B cell (primary cell): ENCODE data around the gene NR4A1. TPM values are rescaled to one million over a fixed set of nuclear protein-coding genes. Genes with fewer than 3 reads are reported as not detected.

ENCODE experiments used
- ATAC-seq: fragments of 200-7000 bp; cut with Tn5 transposase; one replicate; pipeline ENCODE4 v1.10.0; 2021; ENCODE audit warnings: low read depth, mild to moderate bottlenecking, moderate number of reproducible peaks, moderate library complexity
- CTCF ChIA-PET: fragments of 350-600 bp; sonication (Branson Sonifier 250); formaldehyde crosslinking; loops from one replicate; lab custom pipeline; 2021; ENCODE audit warnings: antibody characterized with exemption, inconsistent platforms; lab: Charles Lee
- POLR2A ChIA-PET: fragments of 350-600 bp; sonication (Branson Sonifier 250); formaldehyde crosslinking; loops from one replicate; lab custom pipeline; 2021; ENCODE audit warnings: antibody characterized with exemption; lab: Charles Lee
- DNase-seq: peaks from one replicate; pipeline ENCODE4 v3.0.0; 2013
- H2AFZ ChIP-seq: 2 replicates; pipeline ENCODE4 v1.6.1; 2012; ENCODE audit warnings: mild to moderate bottlenecking, low read depth, low read length; ENCODE audit not compliant: insufficient read depth, poor library complexity, severe bottlenecking
- H3K27ac ChIP-seq, 2 donors: 1 replicate in 1 of 2; 2 replicates in 1 of 2; pipeline ENCODE4 v1.5.1; 2012 to 2013; ENCODE audit warnings: low read length in 2 of 2, mild to moderate bottlenecking in 2 of 2, moderate library complexity in 1 of 2
- H3K27me3 ChIP-seq, 4 experiments: fragments of 200-600 bp in 1 of 4; sonication (generic) in 1 of 4; replicated peaks in 1 of 4; 1 replicate in 2 of 4; 2 replicates in 2 of 4; pipeline versions ENCODE4 v1.6.1 to v1.7.0; 2013 to 2016; ENCODE audit warnings: low read length in 3 of 4, mild to moderate bottlenecking in 2 of 4, mixed read lengths in 1 of 4, moderate library complexity in 1 of 4; ENCODE audit not compliant: insufficient read depth in 4 of 4, control insufficient read depth in 3 of 4; ENCODE audit errors: control extremely low read depth in 1 of 4
- H3K36me3 ChIP-seq, 2 experiments: replicated peaks in 1 of 2; 1 replicate in 1 of 2; 2 replicates in 1 of 2; pipeline versions ENCODE4 v1.6.1 to v1.7.1; 2013; ENCODE audit warnings: low read length in 1 of 2; ENCODE audit not compliant: insufficient read depth in 2 of 2, control insufficient read depth in 1 of 2; ENCODE audit errors: control extremely low read depth in 1 of 2, extremely low read depth in 1 of 2
- H3K4me1 ChIP-seq, 2 donors: fragments of 200-600 bp in 1 of 2; sonication (generic) in 1 of 2; 1 replicate in 1 of 2; 2 replicates in 1 of 2; pipeline versions ENCODE4 v1.5.1 to v1.6.1; 2013 to 2017; ENCODE audit warnings: low read length in 2 of 2; ENCODE audit not compliant: control insufficient read depth in 2 of 2, insufficient read depth in 2 of 2
- H3K4me2 ChIP-seq: replicated peaks from 2 replicates; pipeline ENCODE3; 2012; ENCODE audit warnings: mild to moderate bottlenecking, low read depth, low read length; ENCODE audit not compliant: poor library complexity, severe bottlenecking
- H3K4me3 ChIP-seq, 5 experiments: fragments of 200-600 bp in 1 of 5; sonication (generic) in 1 of 5; 1 replicate in 3 of 5; 2 replicates in 2 of 5; pipeline versions ENCODE4 v1.5.1 to v1.7.0; 2011 to 2016; ENCODE audit warnings: low read length in 4 of 5, mild to moderate bottlenecking in 4 of 5, low read depth in 2 of 5, control low read depth in 1 of 5, moderate library complexity in 1 of 5; ENCODE audit not compliant: insufficient read depth in 1 of 5; ENCODE audit errors: control extremely low read depth in 1 of 5, extremely low read depth in 1 of 5
- H3K79me2 ChIP-seq: fragments of 200-600 bp; sonication (generic); one replicate; pipeline ENCODE4 v1.6.0; 2016; ENCODE audit warnings: low read length; ENCODE audit not compliant: control insufficient read depth, insufficient read depth
- H3K9ac ChIP-seq: fragments of 200-600 bp; sonication (generic); 2 replicates; pipeline ENCODE4 v1.6.1; 2017; ENCODE audit warnings: mild to moderate bottlenecking, low read length, moderate library complexity
- H3K9me3 ChIP-seq, 3 donors: one replicate each; pipeline versions ENCODE4 v1.6.1 to v1.7.1; 2013; ENCODE audit warnings: low read length in 2 of 3; ENCODE audit not compliant: control insufficient read depth in 2 of 3, insufficient read depth in 1 of 3; ENCODE audit errors: control extremely low read depth in 1 of 3
- H4K20me1 ChIP-seq: 2 replicates; pipeline ENCODE4 v1.6.0; 2012; ENCODE audit warnings: mild to moderate bottlenecking, low read length; ENCODE audit not compliant: insufficient read depth, control insufficient read depth, poor library complexity, severe bottlenecking
- H3K27ac Mint-ChIP-seq: one replicate; pipeline ENCODE4 v1.8.0; 2021; ENCODE audit warnings: mixed read lengths
- H3K27me3 Mint-ChIP-seq: one replicate; pipeline ENCODE4 v1.8.0; 2021; ENCODE audit warnings: mixed read lengths
- H3K4me1 Mint-ChIP-seq: one replicate; pipeline ENCODE4 v1.8.0; 2021; ENCODE audit warnings: mixed read lengths
- H3K4me3 Mint-ChIP-seq: one replicate; pipeline ENCODE4 v1.8.0; 2021; ENCODE audit warnings: mixed read lengths
- H3K9me3 Mint-ChIP-seq: one replicate; pipeline ENCODE4 v1.8.0; 2022; ENCODE audit warnings: mixed read lengths; ENCODE audit not compliant: insufficient read depth
- CTCF ChIP-seq: fragments of 200-600 bp; IDR thresholded peaks from one replicate; pipeline ENCODE4 v1.8.0; 2022; ENCODE audit warnings: antibody characterized with exemption, mild to moderate bottlenecking
- EZH2 ChIP-seq: IDR thresholded peaks from 2 replicates; pipeline ENCODE4 v1.6.1; 2012; ENCODE audit warnings: borderline replicate concordance, low read depth, mild to moderate bottlenecking, moderate library complexity, low read length; ENCODE audit not compliant: insufficient read depth, poor library complexity, severe bottlenecking
- WGBS: methylation state at CpG from one replicate; pipeline ENCODE4 v1.1.5; 2013; ENCODE audit warnings: missing lambda C conversion rate; ENCODE audit not compliant: insufficient coverage; 5-methylcytosine and 5-hydroxymethylcytosine counted together
- intact Hi-C: fragments of 100-400 bp; cut with micrococcal nuclease; formaldehyde crosslinking; loops from one replicate; pipeline ENCODE4 v1.10.0; 2022
- polyA plus RNA-seq: library from polyadenylated mRNA; depleted of rRNA; stranded (reverse); fragments of >200 nt; gene quantifications from 2 replicates; pipeline ENCODE4 v1.2.3, GENCODE V29; 2012
- total RNA-seq, 2 donors: library from RNA; stranded (reverse); fragments of 120-200 nt in 1 of 2; gene quantifications; 1 replicate in 1 of 2; 2 replicates in 1 of 2; pipeline versions ENCODE4 v1.2.3 to v1.2.4, GENCODE V29; 2013 to 2022

Gene NR4A1
- total and polyA plus RNA-seq, 2 donors (not counting 1 experiment from before 2014, with no cell fraction given), result 43.2 to 470 TPM

- Histone ChIP-seq H2AFZ (no peak overlapping the region), H3K79me2 (peaks cover 5% of the 10 kb centered on the region), H3K36me3 (peaks cover 0 to 19% of the 10 kb centered on the region in 2 experiments), H3K27ac (peak overlapping the region; percentile 91 to 92), H3K9ac (peak overlapping the region; percentile 90), H3K4me1 (peaks cover 26 to 35% of the 10 kb centered on the region in 2 donors), H3K4me2 (peak overlapping the region; percentile 94), H4K20me1 (peaks cover 41% of the 10 kb centered on the region), H3K27me3 (no peaks in the 10 kb centered on the region), H3K9me3 (no peaks in the 10 kb centered on the region), H3K4me3 (peak overlapping the region in 4 of 5 experiments; percentile 87 to 97 (median 94))
- no peak for DNase-seq
- ChIA-PET POLR2A (interaction anchor here (0.6 to 3.0 kb wide), 5 partner anchors 10 to 64 kb away, joined by 3 to 13 read pairs (median 7); no protein-coding TSS in a partner anchor), CTCF (interaction anchor here (1.6 to 11.7 kb wide), 3 partner anchors 14 to 74 kb away, joined by 5 to 590 read pairs (median 36); no protein-coding TSS in a partner anchor)
- Mint-ChIP-seq H3K27me3 (no peaks in the 10 kb centered on the region), H3K9me3 (no peaks in the 10 kb centered on the region), H3K4me1 (peaks cover 42% of the 10 kb centered on the region), H3K4me3 (peak overlapping the region; percentile 97), H3K27ac (peak overlapping the region; percentile 97)
- 100% methylated on average over 1 of the region's 5 CpGs for WGBS
- ATAC-seq, result no peak
- TF ChIP-seq CTCF, result no peak
- no peak for TF ChIP-seq EZH2
- intact Hi-C loops, result no loop called here
Observed at GRCh38 chr12:52007982-52008510, 43.2 kb upstream of the NR4A1 start.

- peaks cover 41% of the 10 kb centered on the region for H4K20me1 ChIP-seq
- peak overlapping the region; percentile 94 for H3K4me2 ChIP-seq
- H3K4me3 ChIP-seq, result no peak overlapping the region
- H3K79me2 ChIP-seq, result peaks cover 5% of the 10 kb centered on the region
- no peak for TF ChIP-seq EZH2
- no peak for TF ChIP-seq CTCF
- no peaks in the 10 kb centered on the region for H3K27me3 Mint-ChIP-seq
- peak overlapping the region; percentile 76 for H3K27ac Mint-ChIP-seq
- ChIA-PET CTCF (interaction anchor here (0.6 to 11.7 kb wide), 7 partner anchors 13 to 112 kb away, joined by 3 to 590 read pairs (median 3); no protein-coding TSS in a partner anchor), POLR2A (interaction anchor here (1.2 to 3.0 kb wide), 3 partner anchors 9 to 14 kb away, joined by 3 to 13 read pairs (median 7); no protein-coding TSS in a partner anchor)
- intact Hi-C loops, result no loop called here
- H3K27ac ChIP-seq, result peak overlapping the region in 1 of 2 donors; percentile 91
- H3K9me3 ChIP-seq, result no peaks in the 10 kb centered on the region
- H3K36me3 ChIP-seq, result peaks cover 0 to 28% of the 10 kb centered on the region in 2 experiments
- H3K4me1 ChIP-seq, result peaks cover 26 to 35% of the 10 kb centered on the region in 2 donors
- ATAC-seq (no peak), DNase-seq (peak; percentile 30)
- peaks cover 40% of the 10 kb centered on the region for H3K4me1 Mint-ChIP-seq
- no peaks in the 10 kb centered on the region for H3K9me3 Mint-ChIP-seq
- H2AFZ ChIP-seq, result no peak overlapping the region
- peak overlapping the region; percentile 97 for H3K4me3 Mint-ChIP-seq
- no peaks in the 10 kb centered on the region for H3K27me3 ChIP-seq
- no peak overlapping the region for H3K9ac ChIP-seq
- WGBS, result 64% methylated on average over 4 of the region's 10 CpGs
Observed at GRCh38 chr12:52009081-52009751, 42.0 kb upstream of the NR4A1 start.
